GM19043 (cell line): Measurements from ENCODE around the gene TMEM175.
A peak's percentile ranks its signal among the peaks of the same experiment; 100 is the strongest.
"Not testable (repeated sequence)": the region's sequence is repeated elsewhere in the genome, so short reads cannot be mapped to it uniquely, and the experiment has no call there.

Experiments
- ATAC-seq: cut with Tn5 transposase; IDR thresholded peaks from one replicate; pipeline ENCODE4 v1.9.1; 2021; ENCODE audit warnings: low read depth; ENCODE audit not compliant: unreplicated experiment

The TMEM175 gene

GRCh38 chr4:967113-968104 lies 35.1 kb downstream of the TMEM175 start:
- no peak for ATAC-seq

- ATAC-seq = no peak
These were observed 36.0 kb downstream of the TMEM175 start for GRCh38 chr4:968221-968620.

GRCh38 chr4:968621-969394 lies 36.5 kb downstream of the TMEM175 start:
- no peak for ATAC-seq

- ATAC-seq = no peak
These were observed 37.9 kb downstream of the TMEM175 start for GRCh38 chr4:970046-970745.

GRCh38 chr4:970854-971520 lies 38.7 kb downstream of the TMEM175 start:
- ATAC-seq = no peak

- ATAC-seq = no peak
These were observed 39.6 kb downstream of the TMEM175 start for GRCh38 chr4:971666-972500.

GRCh38 chr4:972651-973424 lies 40.6 kb downstream of the TMEM175 start:
- ATAC-seq = peak; percentile 32

- ATAC-seq = peak; percentile 58
These were observed 41.5 kb downstream of the TMEM175 start, which contains the start of gene DGKQ for GRCh38 chr4:973431-974397. TSS of gene DGKQ (minus strand) at chr4:973569. CDS start at chr4:973482, 87 bp downstream.

GRCh38 chr4:974668-975067 lies 42.4 kb downstream of the TMEM175 start:
- ATAC-seq = no peak

- ATAC-seq = not testable (repeated sequence)
These were observed 43.8 kb downstream of the TMEM175 start for GRCh38 chr4:976016-976415.

- ATAC-seq = no peak
These were observed 46.9 kb downstream of the TMEM175 start for GRCh38 chr4:978957-979701.

GRCh38 chr4:982291-982690 lies 50.0 kb downstream of the TMEM175 start:
- no peak for ATAC-seq

- ATAC-seq = no peak
These were observed 50.6 kb downstream of the TMEM175 start for GRCh38 chr4:982814-983213.

GRCh38 chr4:984336-985054 lies 52.2 kb downstream of the TMEM175 start:
- ATAC-seq = no peak

GRCh38 chr4:985123-985830 lies 53.0 kb downstream of the TMEM175 start:
- ATAC-seq = no peak
